A673 (cell line): ENCODE measurements around the gene GDF7. TPM values are rescaled to one million over a fixed set of nuclear protein-coding genes. Genes with fewer than 3 reads are reported as not detected.

ENCODE experiments used
- BruUV-seq: library from RNA; stranded (reverse); fragments of 400-500 nt; replicated peaks from 2 replicates; lab custom pipeline; 2021; lab: Mats Ljungman, UMichigan
- CTCF ChIA-PET: fragments of 300-600 bp; sonication (Branson Sonifier 250); formaldehyde crosslinking; loops from one replicate; lab custom pipeline; 2022; ENCODE audit warnings: antibody characterized with exemption; lab: Charles Lee
- POLR2A ChIA-PET: fragments of 300-600 bp; sonication (Branson Sonifier 250); formaldehyde crosslinking; loops from one replicate; lab custom pipeline; 2022; ENCODE audit warnings: antibody characterized with exemption; ENCODE audit not compliant: low non-redundant PET; lab: Charles Lee
- DNase-seq: peaks from one replicate; pipeline ENCODE4 v3.0.0-alpha.2; 2015; ENCODE audit warnings: low spot score
- H3K27ac ChIP-seq: fragments of 200-600 bp; sonication (generic); 2 replicates; pipeline ENCODE4 v1.5.1; 2016; ENCODE audit warnings: mixed run types, low read depth, mild to moderate bottlenecking, mixed read lengths, antibody characterized with exemption, low read length; ENCODE audit not compliant: poor library complexity, severe bottlenecking
- H3K27me3 ChIP-seq: fragments of 200-600 bp; sonication (generic); replicated peaks from 2 replicates; pipeline ENCODE4 v1.6.1; 2017; ENCODE audit warnings: mixed run types, low read depth, mild to moderate bottlenecking, mixed read lengths, antibody characterized with exemption, low read length; ENCODE audit not compliant: insufficient read depth, poor library complexity
- H3K36me3 ChIP-seq: fragments of 200-600 bp; sonication (generic); 2 replicates; pipeline ENCODE4 v1.6.1; 2016; ENCODE audit warnings: mixed run types, mild to moderate bottlenecking, mixed read lengths, antibody characterized with exemption, low read length; ENCODE audit not compliant: insufficient read depth, poor library complexity, severe bottlenecking
- H3K4me1 ChIP-seq: fragments of 200-600 bp; sonication (generic); 2 replicates; pipeline ENCODE4 v1.6.1; 2017; ENCODE audit warnings: mixed run types, mild to moderate bottlenecking, mixed read lengths, antibody characterized with exemption, low read length; ENCODE audit not compliant: insufficient read depth, poor library complexity, severe bottlenecking
- H3K4me3 ChIP-seq: fragments of 200-600 bp; sonication (generic); 2 replicates; pipeline ENCODE4 v1.5.1; 2016; ENCODE audit warnings: low read depth, mixed run types, mild to moderate bottlenecking, mixed read lengths, low read length; ENCODE audit not compliant: poor library complexity, severe bottlenecking
- H3K9me3 ChIP-seq: fragments of 200-600 bp; sonication (generic); 2 replicates; pipeline ENCODE4 v1.6.1; 2016; ENCODE audit warnings: mixed run types, low read depth, mild to moderate bottlenecking, mixed read lengths, antibody characterized with exemption, low read length; ENCODE audit not compliant: poor library complexity, severe bottlenecking
- CTCF ChIP-seq: fragments of 300-800, 200-600 bp; sonication (generic); conservative IDR thresholded peaks from 2 replicates; pipeline ENCODE4 v1.5.1; 2017; ENCODE audit warnings: low read depth, mild to moderate bottlenecking, antibody characterized with exemption, low read length, moderate library complexity, mixed read lengths
- EZH2 ChIP-seq: fragments of 200-600 bp; sonication (generic); IDR thresholded peaks from 2 replicates; pipeline ENCODE4 v1.6.1; 2017; ENCODE audit warnings: borderline replicate concordance, low read depth, mild to moderate bottlenecking, mixed read lengths, antibody characterized with exemption, low read length; ENCODE audit not compliant: poor library complexity, severe bottlenecking
- intact Hi-C: fragments of 100-400 bp; cut with micrococcal nuclease; formaldehyde crosslinking; loops from one replicate; pipeline ENCODE4 v1.10.0; 2022; ENCODE audit not compliant: unreplicated experiment
- total RNA-seq: library from RNA; stranded (reverse); gene quantifications from 2 replicates; pipeline ENCODE4 v1.2.3, GENCODE V29; 2021

The GDF7 gene
- total RNA-seq, 1 experiment from 2014 or later, result not detected

- ChIA-PET POLR2A (no interaction called here), CTCF (no interaction called here)
- no peak for DNase-seq
- Histone ChIP-seq H3K4me3 (no peak overlapping the region), H3K27ac (no peak overlapping the region), H3K36me3 (no peaks in the 10 kb centered on the region), H3K27me3 (peaks cover 44% of the 10 kb centered on the region), H3K4me1 (no peaks in the 10 kb centered on the region), H3K9me3 (no peaks in the 10 kb centered on the region)
- no peak for TF ChIP-seq EZH2
- no peak for TF ChIP-seq CTCF
- no TSS peak for BruUV-seq
- intact Hi-C loops, result no loop called here
Observed at GRCh38 chr2:20674974-20675679, 8.2 kb downstream of the GDF7 start.

- H3K27ac ChIP-seq, result no peak overlapping the region
- no peak for DNase-seq
- no peaks in the 10 kb centered on the region for H3K4me1 ChIP-seq
- intact Hi-C loops, result no loop called here
- TF ChIP-seq EZH2 (no peak), CTCF (no peak)
- BruUV-seq, result no TSS peak
- no peaks in the 10 kb centered on the region for H3K36me3 ChIP-seq
- H3K27me3 ChIP-seq, result peaks cover 37% of the 10 kb centered on the region
- no peaks in the 10 kb centered on the region for H3K9me3 ChIP-seq
- ChIA-PET POLR2A (no interaction called here), CTCF (no interaction called here)
- H3K4me3 ChIP-seq, result no peak overlapping the region
Observed at GRCh38 chr2:20675701-20676352, 8.9 kb downstream of the GDF7 start.

- no peak overlapping the region for H3K4me3 ChIP-seq
- ChIA-PET CTCF (no interaction called here), POLR2A (no interaction called here)
- no TSS peak for BruUV-seq
- H3K36me3 ChIP-seq, result no peaks in the 10 kb centered on the region
- H3K27ac ChIP-seq, result no peak overlapping the region
- intact Hi-C loops, result no loop called here
- H3K9me3 ChIP-seq, result no peaks in the 10 kb centered on the region
- no peak for TF ChIP-seq EZH2
- no peak for TF ChIP-seq CTCF
- no peaks in the 10 kb centered on the region for H3K4me1 ChIP-seq
- peaks cover 29% of the 10 kb centered on the region for H3K27me3 ChIP-seq
- DNase-seq, result no peak
Observed at GRCh38 chr2:20676353-20677215, 9.6 kb downstream of the GDF7 start.
